ENCODE measurements around the gene ZNF417. TPM values are rescaled to one million over a fixed set of nuclear protein-coding genes. Genes with fewer than 3 reads are reported as not detected.

Gene ZNF417
- total and polyA plus RNA-seq, 2 of the 13 experiments (the other 11 are each of a cell fraction or from before 2014, with no cell fraction given) = 2.9 to 13.7 TPM

- TF ChIP-seq, protein P1, sequence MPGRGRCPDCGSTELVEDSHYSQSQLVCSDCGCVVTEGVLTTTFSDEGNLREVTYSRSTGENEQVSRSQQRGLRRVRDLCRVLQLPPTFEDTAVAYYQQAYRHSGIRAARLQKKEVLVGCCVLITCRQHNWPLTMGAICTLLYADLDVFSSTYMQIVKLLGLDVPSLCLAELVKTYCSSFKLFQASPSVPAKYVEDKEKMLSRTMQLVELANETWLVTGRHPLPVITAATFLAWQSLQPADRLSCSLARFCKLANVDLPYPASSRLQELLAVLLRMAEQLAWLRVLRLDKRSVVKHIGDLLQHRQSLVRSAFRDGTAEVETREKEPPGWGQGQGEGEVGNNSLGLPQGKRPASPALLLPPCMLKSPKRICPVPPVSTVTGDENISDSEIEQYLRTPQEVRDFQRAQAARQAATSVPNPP (CRISPR knock-in tag; IDR thresholded peaks at IDR 0.05) = peak; percentile 36; the same call in 1 of the 2 replicates
- TF ChIP-seq HMG20A (CRISPR knock-in tag; IDR thresholded peaks at IDR 0.05; ENCODE audit: borderline replicate concordance) (no peak), ZBTB3 (CRISPR knock-in tag; IDR thresholded peaks at IDR 0.05; ENCODE audit: borderline replicate concordance, low read depth) (no peak), FLYWCH1 (CRISPR knock-in tag; IDR thresholded peaks at IDR 0.05) (no peak), ZNF496 (CRISPR knock-in tag; IDR thresholded peaks at IDR 0.05; ENCODE audit: insufficient replicate concordance) (no peak), SIX4 (CRISPR knock-in tag; IDR thresholded peaks at IDR 0.05) (no peak), NFKBIZ (CRISPR knock-in tag; IDR thresholded peaks at IDR 0.05) (no peak), ETV6 (CRISPR knock-in tag; conservative IDR thresholded peaks at IDR 0.05) (no peak; the same call in 1 of the 2 replicates), HIVEP1 (CRISPR knock-in tag; IDR thresholded peaks at IDR 0.05) (no peak; the same call in 1 of the 2 replicates), HOXA9 (CRISPR knock-in tag; IDR thresholded peaks at IDR 0.05; ENCODE audit: borderline replicate concordance) (no peak), KDM1A (CRISPR knock-in tag; IDR thresholded peaks at IDR 0.05) (no peak), FOSL2 (CRISPR knock-in tag; IDR thresholded peaks at IDR 0.05) (peak; percentile 27; the same call in 1 of the 2 replicates), ZIK1 (CRISPR knock-in tag; IDR thresholded peaks at IDR 0.05; ENCODE audit: borderline replicate concordance, low read depth) (no peak), ZFYVE20 (CRISPR knock-in tag; IDR thresholded peaks at IDR 0.05; ENCODE audit: borderline replicate concordance, low read depth) (no peak), ATRX (CRISPR knock-in tag; IDR thresholded peaks at IDR 0.05; ENCODE audit: borderline replicate concordance) (no peak), NFIB (CRISPR knock-in tag; IDR thresholded peaks at IDR 0.05; ENCODE audit: borderline replicate concordance) (no peak), FOXC1 (CRISPR knock-in tag; IDR thresholded peaks at IDR 0.05; ENCODE audit: borderline replicate concordance) (peak; percentile 88), ZNF746 (CRISPR knock-in tag; IDR thresholded peaks at IDR 0.05) (no peak), ZNF234 (CRISPR knock-in tag; conservative IDR thresholded peaks at IDR 0.05) (no peak), TBX2 (CRISPR knock-in tag; IDR thresholded peaks at IDR 0.05; ENCODE audit: borderline replicate concordance) (peak; percentile 76), MNT (IDR thresholded peaks at IDR 0.05) (peak; percentile 40; the same call in 1 of the 2 replicates), MXI1 (IDR thresholded peaks at IDR 0.05; ENCODE audit: borderline replicate concordance, low read depth, low read length) (peak; percentile 57; the same call in 1 of the 3 replicates), MXD1 (CRISPR knock-in tag; IDR thresholded peaks at IDR 0.05) (no peak), BORCS8-MEF2B (CRISPR knock-in tag; IDR thresholded peaks at IDR 0.05) (peak; percentile 81; the same call in 1 of the 2 replicates), ZNF136 (CRISPR knock-in tag; IDR thresholded peaks at IDR 0.05; ENCODE audit: low read depth) (no peak)
- TF ChIP-seq, protein P2, sequence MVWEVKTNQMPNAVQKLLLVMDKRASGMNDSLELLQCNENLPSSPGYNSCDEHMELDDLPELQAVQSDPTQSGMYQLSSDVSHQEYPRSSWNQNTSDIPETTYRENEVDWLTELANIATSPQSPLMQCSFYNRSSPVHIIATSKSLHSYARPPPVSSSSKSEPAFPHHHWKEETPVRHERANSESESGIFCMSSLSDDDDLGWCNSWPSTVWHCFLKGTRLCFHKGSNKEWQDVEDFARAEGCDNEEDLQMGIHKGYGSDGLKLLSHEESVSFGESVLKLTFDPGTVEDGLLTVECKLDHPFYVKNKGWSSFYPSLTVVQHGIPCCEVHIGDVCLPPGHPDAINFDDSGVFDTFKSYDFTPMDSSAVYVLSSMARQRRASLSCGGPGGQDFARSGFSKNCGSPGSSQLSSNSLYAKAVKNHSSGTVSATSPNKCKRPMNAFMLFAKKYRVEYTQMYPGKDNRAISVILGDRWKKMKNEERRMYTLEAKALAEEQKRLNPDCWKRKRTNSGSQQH (CRISPR knock-in tag; IDR thresholded peaks at IDR 0.05; ENCODE audit: low read depth) = 0 out of 2 replicates have a peak, but pooled peaks have one; percentile 49
These were observed 31.2 kb upstream of the ZNF417 start, which contains the start of gene ZNF256 (continued) for GRCh38 chr19:57947419-57948134.

Data from HepG2 (cell line).